ENCODE measurements around the gene VAV2. TPM values are rescaled to one million over a fixed set of nuclear protein-coding genes. Genes with fewer than 3 reads are reported as not detected.

The VAV2 gene
- total RNA-seq, 1 donor from 2014 or later, result 8.3 TPM

GRCh38 chr9:134030821-134031470 is 38.8 kb upstream of the VAV2 start:
- Histone ChIP-seq H3K4me1 (peaks cover 12% of the 10 kb centered on the region), H3K27ac (no peak overlapping the region), H3K36me3 (peaks cover 0 to 47% of the 10 kb centered on the region in 2 donors), H3K27me3 (no peaks in the 10 kb centered on the region), H3K4me3 (no peak overlapping the region), H3K9me3 (no peaks in the 10 kb centered on the region)
- intact Hi-C loops (cut with DNase I), result no loop called here
- TF ChIP-seq POLR2AphosphoS5 (IDR thresholded peaks at IDR 0.05; ENCODE audit: insufficient read depth in 1 of 2, low read depth in 1 of 2) (no peak), POLR2A (IDR thresholded peaks at IDR 0.05) (no peak), CTCF (IDR thresholded peaks at IDR 0.05) (no peak)
- no peak for DNase-seq (ENCODE audit: extremely low spot score in 2 of 2)

- DNase-seq (ENCODE audit: extremely low spot score in 2 of 2), result no peak
- Histone ChIP-seq H3K27me3 (no peaks in the 10 kb centered on the region), H3K27ac (no peak overlapping the region), H3K4me3 (no peak overlapping the region), H3K36me3 (peaks cover 0 to 33% of the 10 kb centered on the region in 2 donors), H3K4me1 (peaks cover 16% of the 10 kb centered on the region), H3K9me3 (no peaks in the 10 kb centered on the region)
- TF ChIP-seq POLR2A (IDR thresholded peaks at IDR 0.05) (no peak), POLR2AphosphoS5 (IDR thresholded peaks at IDR 0.05; ENCODE audit: insufficient read depth in 1 of 2, low read depth in 1 of 2) (no peak), CTCF (IDR thresholded peaks at IDR 0.05) (no peak)
- intact Hi-C loops (cut with DNase I), result no loop called here
These were observed 37.4 kb upstream of the VAV2 start for GRCh38 chr9:134029248-134030226.

- Histone ChIP-seq H3K27me3 (no peaks in the 10 kb centered on the region), H3K4me1 (peaks cover 16% of the 10 kb centered on the region), H3K9me3 (no peaks in the 10 kb centered on the region), H3K4me3 (no peak overlapping the region), H3K27ac (no peak overlapping the region), H3K36me3 (peaks cover 0 to 25% of the 10 kb centered on the region in 2 donors)
- intact Hi-C loops (cut with DNase I), result no loop called here
- no peak for DNase-seq (ENCODE audit: extremely low spot score in 2 of 2)
- TF ChIP-seq CTCF (IDR thresholded peaks at IDR 0.05) (no peak), POLR2A (IDR thresholded peaks at IDR 0.05) (no peak), POLR2AphosphoS5 (IDR thresholded peaks at IDR 0.05; ENCODE audit: insufficient read depth in 1 of 2, low read depth in 1 of 2) (no peak)
These were observed 36.6 kb upstream of the VAV2 start for GRCh38 chr9:134028575-134029247.

DNA sequence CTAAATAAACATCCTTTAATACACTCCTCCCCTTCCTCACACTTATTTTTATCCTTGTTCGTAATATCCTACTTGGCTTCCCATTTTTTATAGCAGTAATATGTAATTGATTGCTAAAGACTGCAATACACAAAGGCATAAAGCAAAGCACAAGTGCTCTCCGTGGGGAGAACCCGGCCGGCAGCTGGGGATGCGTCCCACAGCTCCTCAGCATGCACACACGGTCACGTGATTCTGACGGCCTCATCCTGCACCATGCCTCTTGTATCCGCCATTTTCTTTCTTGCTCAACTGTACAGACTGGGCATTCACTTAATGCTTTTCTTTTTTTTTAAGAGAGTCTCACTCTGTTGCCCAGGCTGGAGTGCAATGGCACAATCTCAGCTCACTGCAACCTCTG is 36.0 kb upstream of the VAV2 start:
- Histone ChIP-seq H3K36me3 (peaks cover 0 to 18% of the 10 kb centered on the region in 2 donors), H3K4me3 (no peak overlapping the region), H3K9me3 (no peaks in the 10 kb centered on the region), H3K27ac (no peak overlapping the region), H3K4me1 (peaks cover 16% of the 10 kb centered on the region), H3K27me3 (no peaks in the 10 kb centered on the region)
- TF ChIP-seq CTCF (IDR thresholded peaks at IDR 0.05) (no peak), POLR2AphosphoS5 (IDR thresholded peaks at IDR 0.05; ENCODE audit: insufficient read depth in 1 of 2, low read depth in 1 of 2) (no peak), POLR2A (IDR thresholded peaks at IDR 0.05) (no peak)
- intact Hi-C loops (cut with DNase I), result no loop called here
- DNase-seq (ENCODE audit: extremely low spot score in 2 of 2), result no peak
